HepG2 (cell line): ENCODE measurements around the gene PLEKHG4B. TPM values are rescaled to one million over a fixed set of nuclear protein-coding genes. Genes with fewer than 3 reads are reported as not detected.
"Not testable (repeated sequence)": the region's sequence is repeated elsewhere in the genome, so short reads cannot be mapped to it uniquely, and the experiment has no call there.

Source experiments
- ATAC-seq: fragments of 200-7000 bp; cut with Tn5 transposase; 3 replicates; pipeline ENCODE4 v1.9.1; 2020; ENCODE audit warnings: mild to moderate bottlenecking, moderate library complexity
- BruUV-seq: library from RNA; stranded (reverse); fragments of 400-500 nt; replicated peaks from 2 replicates; lab custom pipeline; 2021; lab: Mats Ljungman, UMichigan
- CTCF ChIA-PET: fragments of 300-600 bp; formaldehyde crosslinking; extraction: SDS; loops from one replicate; lab custom pipeline; 2021; ENCODE audit warnings: low total read pairs, inconsistent platforms, low intra/inter-chr PET ratio; lab: Yijun Ruan, JAX
- POLR2A ChIA-PET: fragments of 350-600 bp; sonication (Branson Sonifier 250); formaldehyde crosslinking; loops from one replicate; lab custom pipeline; 2020; ENCODE audit warnings: antibody characterized with exemption, inconsistent platforms; lab: Yijun Ruan, JAX
- DNase-seq: peaks from one replicate; pipeline ENCODE4 v3.0.0-alpha.2; 2015; ENCODE audit warnings: low spot score
- FAIRE-seq: peaks from 3 replicates; lab custom pipeline; 2011; peaks lifted over from hg19 to GRCh38; lab: Jason Lieb, UNC
- H2AFZ ChIP-seq: one replicate; pipeline ENCODE4 v1.6.1; 2011; ENCODE audit warnings: low read length, inconsistent platforms
- H3K27ac ChIP-seq: fragments of 300-600 bp; 3 replicates; pipeline ENCODE4 v1.8.0; 2011; ENCODE audit warnings: mixed run types, mild to moderate bottlenecking, mixed read lengths, low read length, inconsistent platforms; ENCODE audit not compliant: insufficient read depth; ENCODE audit errors: extremely low read length
- H3K27me3 ChIP-seq, 2 experiments: fragments of 200-600 bp in 1 of 2; 2 replicates in 1 of 2; 3 replicates in 1 of 2; pipeline versions ENCODE4 v1.6.0 to v1.8.0; 2011; ENCODE audit warnings: low read length in 2 of 2, mild to moderate bottlenecking in 2 of 2, moderate library complexity in 2 of 2, inconsistent platforms in 1 of 2; ENCODE audit not compliant: insufficient read depth in 2 of 2, control insufficient read depth in 1 of 2
- H3K36me3 ChIP-seq, 2 experiments: fragments of 200-600 bp in 1 of 2; replicated peaks in 1 of 2; 2 replicates in 1 of 2; 3 replicates in 1 of 2; pipeline versions ENCODE4 v1.5.1 to v1.8.0; 2011; ENCODE audit warnings: low read length in 2 of 2, inconsistent platforms in 1 of 2; ENCODE audit not compliant: insufficient read depth in 2 of 2, control insufficient read depth in 1 of 2
- H3K4me1 ChIP-seq: 2 replicates; pipeline ENCODE4 v1.5.1; 2012; ENCODE audit warnings: low read length, inconsistent platforms; ENCODE audit not compliant: insufficient read depth
- H3K4me2 ChIP-seq: 2 replicates; pipeline ENCODE4 v1.6.0; 2011; ENCODE audit warnings: low read depth, low read length, inconsistent platforms
- H3K4me3 ChIP-seq, 3 experiments: fragments of 200-600 bp in 1 of 3; sonication (generic), shearing (Covaris generic) in 1 of 3; replicated peaks in 1 of 3; 2 replicates each; pipeline ENCODE4 v1.5.1; 2011 to 2016; ENCODE audit warnings: low read length in 3 of 3, inconsistent platforms in 2 of 3, low read depth in 2 of 3, mild to moderate bottlenecking in 2 of 3, control low read depth in 1 of 3, mixed read lengths in 1 of 3; ENCODE audit not compliant: insufficient read depth in 1 of 3
- H3K79me2 ChIP-seq: one replicate; pipeline ENCODE4 v1.6.1; 2011; ENCODE audit warnings: low read length, inconsistent platforms; ENCODE audit not compliant: insufficient read depth
- H3K9ac ChIP-seq: 2 replicates; pipeline ENCODE4 v1.6.0; 2011; ENCODE audit warnings: mild to moderate bottlenecking, low read depth, low read length, inconsistent platforms; ENCODE audit not compliant: insufficient read depth
- H3K9me3 ChIP-seq: 2 replicates; pipeline ENCODE4 v1.5.1; 2012; ENCODE audit warnings: mild to moderate bottlenecking, low read length
- H4K20me1 ChIP-seq: 2 replicates; pipeline ENCODE4 v1.6.0; 2011; ENCODE audit warnings: inconsistent platforms, mild to moderate bottlenecking, low read length, moderate library complexity; ENCODE audit not compliant: insufficient read depth
- CHD2 ChIP-seq: IDR thresholded peaks from 2 replicates; pipeline ENCODE4 v1.6.1; 2011; ENCODE audit warnings: low read depth, low read length, improper control_type of control experiment
- CTCF ChIP-seq: sonication (generic); formaldehyde crosslinking; IDR thresholded peaks from 2 replicates; pipeline ENCODE4 v1.5.0; 2020; ENCODE audit warnings: mild to moderate bottlenecking, missing genetic modification reagents, moderate library complexity
- GATAD1 ChIP-seq: IDR thresholded peaks from 2 replicates; pipeline ENCODE4 v1.6.1; 2016; ENCODE audit warnings: missing genetic modification reagents, missing compliant biosample characterization
- HBP1 ChIP-seq: IDR thresholded peaks from 2 replicates; pipeline ENCODE4 v1.6.1; 2016; ENCODE audit warnings: low read depth, control low read depth
- HINFP ChIP-seq: sonication (generic); formaldehyde crosslinking; IDR thresholded peaks from 2 replicates; pipeline ENCODE4 v1.4.0; 2020; ENCODE audit warnings: low read depth, mild to moderate bottlenecking, missing genetic modification reagents
- MXI1 ChIP-seq: IDR thresholded peaks from 3 replicates; pipeline ENCODE4 v1.6.1; 2012; ENCODE audit warnings: low read depth, low read length, inconsistent platforms, borderline replicate concordance
- NAIF1 ChIP-seq: sonication (generic); formaldehyde crosslinking; IDR thresholded peaks from 2 replicates; pipeline ENCODE4 v1.5.0; 2020; ENCODE audit warnings: mild to moderate bottlenecking, missing genetic modification reagents, borderline replicate concordance
- PHF20 ChIP-seq: sonication (generic); formaldehyde crosslinking; IDR thresholded peaks from 2 replicates; pipeline ENCODE4 v1.5.0; 2020; ENCODE audit warnings: mild to moderate bottlenecking, missing genetic modification reagents
- SALL1 ChIP-seq: sonication (generic); formaldehyde crosslinking; IDR thresholded peaks from 2 replicates; pipeline ENCODE4 v1.8.0; 2022; ENCODE audit warnings: mild to moderate bottlenecking, missing genetic modification reagents
- SPEN ChIP-seq: sonication (generic); formaldehyde crosslinking; IDR thresholded peaks from 2 replicates; pipeline ENCODE4 v1.5.1; 2020; ENCODE audit warnings: low read depth, mild to moderate bottlenecking, missing genetic modification reagents
- YEATS4 ChIP-seq: sonication (generic); formaldehyde crosslinking; IDR thresholded peaks from 2 replicates; pipeline ENCODE4 v1.4.0; 2020; ENCODE audit warnings: missing genetic modification reagents, borderline replicate concordance
- ZBTB7A ChIP-seq: sonication (generic); formaldehyde crosslinking; IDR thresholded peaks from 2 replicates; pipeline ENCODE4 v1.8.0; 2022; ENCODE audit warnings: mild to moderate bottlenecking, missing genetic modification reagents
- ZNF501 ChIP-seq: sonication (generic); formaldehyde crosslinking; IDR thresholded peaks from 2 replicates; pipeline ENCODE4 v1.5.1; 2020; ENCODE audit warnings: mild to moderate bottlenecking, moderate library complexity, missing genetic modification reagents
- ZNF546 ChIP-seq: sonication (generic); formaldehyde crosslinking; conservative IDR thresholded peaks from 2 replicates; pipeline ENCODE4 v1.8.1; 2023; ENCODE audit warnings: mild to moderate bottlenecking, missing genetic modification reagents
- ZNF580 ChIP-seq: IDR thresholded peaks from 2 replicates; pipeline ENCODE4 v1.6.1; 2016; ENCODE audit warnings: low read depth, borderline replicate concordance
- ZNF607 ChIP-seq: sonication (generic); formaldehyde crosslinking; IDR thresholded peaks from 2 replicates; pipeline ENCODE4 v1.5.1; 2020; ENCODE audit warnings: missing genetic modification reagents, mild to moderate bottlenecking, borderline replicate concordance
- ZNF766 ChIP-seq: sonication (generic); formaldehyde crosslinking; IDR thresholded peaks from 2 replicates; pipeline ENCODE4 v1.5.0; 2020; ENCODE audit warnings: missing genetic modification reagents, borderline replicate concordance
- WGBS: methylation state at CpG from one replicate; pipeline ENCODE4 v1.1.6; 2017; ENCODE audit warnings: low lambda C conversion rate; 5-methylcytosine and 5-hydroxymethylcytosine counted together
- in situ Hi-C: cut with HindIII; loops from 2 replicates; pipeline ENCODE4 v1.10.0; 2017; ENCODE audit warnings: low pct_unique_long_range_greater_than_20kb; ENCODE audit not compliant: extremely low pct_ligation_motif_present
- intact Hi-C: fragments of 100-400 bp; cut with micrococcal nuclease; formaldehyde crosslinking; loops from one replicate; pipeline ENCODE4 v1.10.0; 2022; ENCODE audit not compliant: unreplicated experiment
- polyA plus RNA-seq, 8 experiments: library from polyadenylated mRNA; depleted of rRNA in 3 of 8; stranded (reverse) in 7 of 8; unstranded in 1 of 8; fragments of >200 nt; fragmentation: Illumina TruSeq in 4 of 8; extraction: Trizol in 4 of 8; gene quantifications; 2 replicates each; pipeline versions ENCODE4 v1.2.1 to v1.2.3, GENCODE V29; 2011 to 2016; ENCODE audit warnings: low read depth in 4 of 8, missing spikeins in 1 of 8, mixed read lengths in 1 of 8; ENCODE audit not compliant: insufficient read depth in 1 of 8
- total RNA-seq, 5 experiments: library from RNA; depleted of rRNA; stranded (reverse); fragments of >200 nt; fragmentation: Illumina TruSeq; extraction: Trizol; gene quantifications; 2 replicates each; pipeline ENCODE4 v1.2.3, GENCODE V29; 2016; ENCODE audit warnings: low read depth in 1 of 5

The PLEKHG4B gene
- total and polyA plus RNA-seq, 2 of the 13 experiments (the other 11 are each of a cell fraction or from before 2014, with no cell fraction given): 0.09 TPM; not detected in 1

- peaks cover 63% of the 10 kb centered on the region for H3K79me2 ChIP-seq
- H4K20me1 ChIP-seq: peaks cover 37% of the 10 kb centered on the region
- H3K36me3 ChIP-seq, H3K9me3 ChIP-seq, in situ Hi-C loops, H3K27me3 ChIP-seq, H2AFZ ChIP-seq: not testable (repeated sequence)
- peak within 1 kb of the TSS; percentile 93 for H3K9ac ChIP-seq
- peak within 1 kb of the TSS; percentile 81 to 99 (median 93) for H3K4me3 ChIP-seq
- POLR2A ChIA-PET: interaction anchor here (1.4 to 2.4 kb wide), 2 partner anchors 14 to 53 kb away, joined by 4 to 15 read pairs; partner anchors contain the start of gene PDCD6
- DNase-seq: peak; percentile 87
- H3K4me2 ChIP-seq: peak within 1 kb of the TSS; percentile 94
- intact Hi-C loops: loop anchor here (2.0 to 10.0 kb wide), 4 partner anchors 29 to 727 kb away; partner anchors contain the start of genes EXOC3 and PDCD6
- CTCF ChIA-PET: interaction anchor here (0.8 kb wide), 1 partner anchor 30 kb away, joined by 3 read pairs; no protein-coding TSS in a partner anchor
- peaks cover 27% of the 10 kb centered on the region for H3K4me1 ChIP-seq
- peak; percentile 85 for ATAC-seq
- FAIRE-seq: peak; percentile 36
- TSS peak; percentile 73 for BruUV-seq
- under 1% methylated on average over 42 of the region's 75 CpGs for WGBS
- peak within 1 kb of the TSS; percentile 81 for H3K27ac ChIP-seq
- peak; percentile 65; the same call in 1 of the 3 replicates for TF ChIP-seq MXI1
- TF ChIP-seq PHF20: peak; percentile 37; the same call in 1 of the 2 replicates
- TF ChIP-seq HINFP (CRISPR knock-in tag): peak; percentile 43; the same call in 1 of the 2 replicates
- TF ChIP-seq CTCF (CRISPR knock-in tag): peak; percentile 69
- TF ChIP-seq ZNF580 (CRISPR knock-in tag): 0 out of 2 replicates have a peak, but pooled peaks have one; percentile 57
- peak; percentile 66; the same call in 1 of the 2 replicates for TF ChIP-seq SPEN (CRISPR knock-in tag)
- peak; percentile 40; the same call in 1 of the 2 replicates for TF ChIP-seq YEATS4
- TF ChIP-seq CHD2: peak; percentile 41
- TF ChIP-seq ZBTB7A (CRISPR knock-in tag): peak; percentile 45; the same call in 1 of the 2 replicates
- peak; percentile 78; the same call in 1 of the 2 replicates for TF ChIP-seq ZNF501 (CRISPR knock-in tag)
- 0 out of 2 replicates have a peak, but pooled peaks have one; percentile 4 for TF ChIP-seq HBP1 (CRISPR knock-in tag)
- peak; percentile 52 for TF ChIP-seq GATAD1
- peak; percentile 47 for TF ChIP-seq SALL1
- peak; percentile 43; the same call in 1 of the 2 replicates for TF ChIP-seq NAIF1
- TF ChIP-seq ZNF766: peak; percentile 4; the same call in 1 of the 2 replicates
- TF ChIP-seq ZNF607 (CRISPR knock-in tag): peak; percentile 35; the same call in 1 of the 2 replicates
- peak; percentile 1; the same call in 1 of the 2 replicates for TF ChIP-seq ZNF546
These were observed 125.8 kb downstream of the PLEKHG4B start, which contains the start of the genes CCDC127 and SDHA for GRCh38 chr5:217494-218456. Gene CCDC127, minus strand, starts transcription at chr5:218153. Its CDS starts 1,304 bp downstream, at chr5:216849. Gene SDHA, plus strand, starts transcription at chr5:218320. Its CDS starts 36 bp downstream, at chr5:218356.
